NCI-H82 (cell line): Measurements from ENCODE around the gene UGT1A8.

ENCODE experiments used
- DNase-seq: peaks from one replicate; lab custom pipeline; 2025; lab: John Stamatoyannopoulos, UW

The UGT1A8 gene

DNA sequence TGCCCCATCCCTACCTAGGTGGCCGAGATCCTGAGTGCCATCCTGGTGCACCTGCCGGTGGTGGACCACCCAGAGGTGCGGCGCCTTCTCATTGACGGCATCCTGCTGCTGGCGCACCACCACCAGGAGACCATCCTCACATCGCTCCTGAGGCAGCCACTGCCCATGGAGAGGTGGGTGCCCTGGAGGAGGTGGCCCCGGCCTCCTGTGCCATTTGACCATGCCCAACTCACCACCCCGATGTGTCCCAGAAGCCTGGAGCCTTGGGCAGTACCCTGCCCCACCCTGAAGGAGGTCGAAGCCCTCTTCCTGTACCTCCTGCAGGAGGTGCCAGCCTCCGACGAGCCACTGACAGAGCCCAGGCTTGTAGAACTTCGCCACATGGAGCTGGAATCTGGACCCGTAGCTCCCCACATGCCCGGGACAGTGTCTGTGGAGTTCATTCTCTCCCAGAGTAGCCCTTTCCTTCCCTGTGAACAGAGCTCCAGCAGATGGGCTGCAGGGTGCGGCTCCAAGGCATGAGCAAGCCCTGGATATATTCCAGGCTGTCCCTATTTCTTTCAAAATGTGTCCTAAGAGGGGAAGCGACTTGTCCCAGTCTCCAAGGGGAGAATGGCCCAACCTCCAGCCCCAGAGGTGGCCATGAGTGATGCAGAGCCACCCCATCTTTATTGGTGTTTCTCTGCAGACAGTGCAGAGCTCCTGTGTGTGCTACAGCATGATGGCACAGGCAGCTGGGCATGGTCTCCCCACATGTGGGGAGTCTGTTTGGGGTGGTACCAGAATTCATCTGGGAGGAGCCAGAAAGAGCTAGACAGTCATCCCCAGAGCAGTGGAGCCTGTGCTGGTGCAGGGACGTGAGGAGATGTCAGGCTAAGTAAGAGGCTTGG lies 202.7 kb downstream of the UGT1A8 start:
- no peak for DNase-seq

DNA sequence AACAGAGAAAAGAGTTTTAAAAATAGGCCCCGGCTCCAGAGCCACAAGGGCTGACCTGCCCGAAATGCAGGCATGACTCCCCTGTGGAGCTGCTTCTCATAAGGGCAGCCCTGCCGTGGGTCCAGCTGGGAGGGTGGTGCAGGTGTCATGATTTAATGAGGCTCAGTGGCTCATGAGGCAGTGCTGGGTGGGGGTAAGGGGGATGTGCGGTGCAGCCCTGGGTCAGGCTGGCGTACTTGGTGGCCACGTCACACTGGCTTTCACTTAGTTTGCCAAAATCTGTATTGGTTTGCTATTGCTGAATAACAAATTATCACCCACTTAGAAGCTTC lies 203.3 kb downstream of the UGT1A8 start:
- DNase-seq, result no peak

DNA sequence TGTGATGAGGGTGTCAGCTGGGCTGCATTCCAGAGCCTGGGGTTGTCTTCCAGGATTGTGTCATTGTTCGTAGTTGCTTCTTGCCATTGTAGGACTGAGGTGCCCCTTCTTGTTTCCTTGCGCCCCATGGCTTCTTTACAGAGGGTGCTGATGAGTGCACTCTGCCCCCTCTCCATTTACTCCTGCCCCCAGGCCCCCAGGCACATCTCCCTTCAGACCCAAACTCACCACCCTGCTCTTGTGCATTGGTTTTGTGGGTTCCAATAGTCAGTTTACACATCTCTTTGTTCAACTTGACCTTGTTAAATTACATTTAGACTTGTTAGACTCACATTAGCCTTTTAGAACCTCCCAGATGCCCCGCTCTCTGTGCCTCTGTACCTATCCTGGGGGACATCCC lies 203.8 kb downstream of the UGT1A8 start:
- DNase-seq, result no peak

DNA sequence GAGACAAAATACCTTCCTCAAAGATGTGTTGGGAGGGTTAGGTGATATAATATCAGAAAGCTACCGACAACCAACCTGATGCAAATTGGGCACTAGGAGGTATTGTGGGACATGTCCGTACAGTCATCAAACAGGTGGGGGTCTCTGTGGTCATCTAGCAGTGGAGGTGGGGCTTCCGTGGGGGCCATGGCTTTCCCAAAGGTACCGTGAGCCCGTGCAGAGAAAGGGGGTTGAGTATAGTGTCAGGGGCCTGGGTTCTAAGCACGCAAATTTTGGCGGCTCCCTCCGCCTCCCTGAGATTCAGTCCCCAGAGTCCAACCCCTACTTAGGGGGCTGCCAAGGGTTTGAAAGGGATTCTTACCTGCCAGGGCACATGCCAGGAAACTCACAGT lies 204.3 kb downstream of the UGT1A8 start:
- DNase-seq, result no peak

DNA sequence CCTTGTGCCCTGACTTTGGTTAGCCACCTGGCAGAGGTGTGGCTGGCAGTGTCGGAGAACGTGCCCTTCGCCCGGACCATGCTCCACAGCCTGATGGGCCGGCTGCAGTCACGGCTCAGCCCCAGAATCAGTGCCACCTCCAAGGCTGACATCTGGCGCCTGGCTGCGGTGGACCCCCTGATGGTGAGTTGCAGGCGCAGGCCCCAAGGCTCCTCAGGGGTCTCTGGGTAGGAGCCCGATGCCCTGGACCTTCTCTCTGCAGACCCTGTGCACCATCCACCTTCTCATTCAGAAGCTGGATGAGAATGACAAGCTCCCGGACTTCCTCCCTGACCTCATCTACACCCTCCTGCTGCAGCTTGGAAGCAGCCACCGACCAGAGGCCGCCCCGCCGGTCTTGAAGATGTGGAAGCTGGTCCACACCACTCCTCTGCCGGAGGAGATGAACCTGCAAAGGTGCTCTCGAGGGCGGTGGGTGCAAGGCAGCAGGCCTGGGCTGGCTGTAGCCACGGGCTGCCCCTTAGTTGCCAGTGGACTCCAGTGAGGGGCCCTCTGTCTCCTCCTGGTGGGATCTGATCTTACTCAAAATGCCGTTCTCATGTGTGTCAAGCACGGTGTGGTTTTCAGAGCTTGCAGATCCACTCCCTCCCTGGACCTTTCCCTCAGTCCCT lies 204.8 kb downstream of the UGT1A8 start:
- DNase-seq, result no peak
